Ishikawa (cell line): Measurements from ENCODE around the gene KCNAB2.

ENCODE experiments used
- CEBPB ChIP-seq: IDR thresholded peaks from 2 replicates; pipeline ENCODE4 v1.6.1; 2012
- CREB1 ChIP-seq: IDR thresholded peaks from 2 replicates; pipeline ENCODE4 v1.6.1; 2012; ENCODE audit warnings: low read depth
- EGR1 ChIP-seq: IDR thresholded peaks from 2 replicates; pipeline ENCODE4 v1.6.1; 2012
- EP300 ChIP-seq: IDR thresholded peaks from 2 replicates; pipeline ENCODE4 v1.6.1; 2012; ENCODE audit warnings: borderline replicate concordance
- FOXM1 ChIP-seq: IDR thresholded peaks from 2 replicates; pipeline ENCODE4 v1.6.1; 2012; ENCODE audit warnings: low read depth, borderline replicate concordance
- NFIC ChIP-seq: IDR thresholded peaks from 2 replicates; pipeline ENCODE4 v1.6.1; 2012
- RAD21 ChIP-seq: IDR thresholded peaks from 2 replicates; pipeline ENCODE4 v1.6.1; 2012; ENCODE audit warnings: low read depth
- TAF1 ChIP-seq: IDR thresholded peaks from 2 replicates; pipeline ENCODE4 v1.6.1; 2012; ENCODE audit warnings: low read depth, mild to moderate bottlenecking
- TCF12 ChIP-seq: IDR thresholded peaks from 2 replicates; pipeline ENCODE4 v1.6.1; 2012; ENCODE audit warnings: low read depth
- TEAD4 ChIP-seq: IDR thresholded peaks from 2 replicates; pipeline ENCODE4 v1.6.1; 2012
- YY1 ChIP-seq: IDR thresholded peaks from 2 replicates; pipeline ENCODE4 v1.6.1; 2012; ENCODE audit warnings: low read depth
- ZBTB7A ChIP-seq: IDR thresholded peaks from 2 replicates; pipeline ENCODE4 v1.6.1; 2012; ENCODE audit warnings: low read depth
- TF ChIP-seq, protein P1 (sequence below): IDR thresholded peaks from 2 replicates; pipeline ENCODE4 v1.6.1; 2012
- TF ChIP-seq, protein P2 (sequence below): IDR thresholded peaks from 2 replicates; pipeline ENCODE4 v1.6.1; 2012; ENCODE audit warnings: low read depth, mild to moderate bottlenecking
- TF ChIP-seq, protein P3 (sequence below): IDR thresholded peaks from 2 replicates; pipeline ENCODE4 v1.6.1; 2012

Gene KCNAB2

DNA sequence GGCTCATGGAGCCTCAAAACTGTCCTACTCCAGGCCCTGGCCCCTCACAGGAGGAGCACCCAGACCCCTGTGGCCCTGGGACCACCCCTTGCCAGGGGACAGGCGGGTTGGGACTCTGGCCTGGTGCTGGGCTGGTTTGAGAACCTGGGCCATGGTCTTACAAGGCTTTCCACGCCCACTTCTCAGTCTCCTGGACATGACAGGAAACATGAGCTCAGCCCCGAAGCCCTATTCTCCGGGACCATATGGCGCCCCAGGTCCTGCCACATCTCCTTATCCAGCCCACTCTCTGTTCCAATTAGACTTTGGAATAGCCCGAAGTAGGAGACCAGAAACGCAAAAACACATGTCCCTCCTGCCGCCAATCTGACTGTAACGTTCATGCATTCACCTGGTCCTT lies 47.9 kb downstream of the KCNAB2 start:
- TF ChIP-seq EGR1, result no peak
- TF ChIP-seq TAF1, result no peak
- TF ChIP-seq CREB1, result no peak
- TF ChIP-seq CEBPB, result no peak
- TF ChIP-seq TEAD4, result no peak
- no peak for TF ChIP-seq TCF12
- TF ChIP-seq, protein P1, sequence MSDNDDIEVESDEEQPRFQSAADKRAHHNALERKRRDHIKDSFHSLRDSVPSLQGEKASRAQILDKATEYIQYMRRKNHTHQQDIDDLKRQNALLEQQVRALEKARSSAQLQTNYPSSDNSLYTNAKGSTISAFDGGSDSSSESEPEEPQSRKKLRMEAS, result no peak
- TF ChIP-seq, protein P2, sequence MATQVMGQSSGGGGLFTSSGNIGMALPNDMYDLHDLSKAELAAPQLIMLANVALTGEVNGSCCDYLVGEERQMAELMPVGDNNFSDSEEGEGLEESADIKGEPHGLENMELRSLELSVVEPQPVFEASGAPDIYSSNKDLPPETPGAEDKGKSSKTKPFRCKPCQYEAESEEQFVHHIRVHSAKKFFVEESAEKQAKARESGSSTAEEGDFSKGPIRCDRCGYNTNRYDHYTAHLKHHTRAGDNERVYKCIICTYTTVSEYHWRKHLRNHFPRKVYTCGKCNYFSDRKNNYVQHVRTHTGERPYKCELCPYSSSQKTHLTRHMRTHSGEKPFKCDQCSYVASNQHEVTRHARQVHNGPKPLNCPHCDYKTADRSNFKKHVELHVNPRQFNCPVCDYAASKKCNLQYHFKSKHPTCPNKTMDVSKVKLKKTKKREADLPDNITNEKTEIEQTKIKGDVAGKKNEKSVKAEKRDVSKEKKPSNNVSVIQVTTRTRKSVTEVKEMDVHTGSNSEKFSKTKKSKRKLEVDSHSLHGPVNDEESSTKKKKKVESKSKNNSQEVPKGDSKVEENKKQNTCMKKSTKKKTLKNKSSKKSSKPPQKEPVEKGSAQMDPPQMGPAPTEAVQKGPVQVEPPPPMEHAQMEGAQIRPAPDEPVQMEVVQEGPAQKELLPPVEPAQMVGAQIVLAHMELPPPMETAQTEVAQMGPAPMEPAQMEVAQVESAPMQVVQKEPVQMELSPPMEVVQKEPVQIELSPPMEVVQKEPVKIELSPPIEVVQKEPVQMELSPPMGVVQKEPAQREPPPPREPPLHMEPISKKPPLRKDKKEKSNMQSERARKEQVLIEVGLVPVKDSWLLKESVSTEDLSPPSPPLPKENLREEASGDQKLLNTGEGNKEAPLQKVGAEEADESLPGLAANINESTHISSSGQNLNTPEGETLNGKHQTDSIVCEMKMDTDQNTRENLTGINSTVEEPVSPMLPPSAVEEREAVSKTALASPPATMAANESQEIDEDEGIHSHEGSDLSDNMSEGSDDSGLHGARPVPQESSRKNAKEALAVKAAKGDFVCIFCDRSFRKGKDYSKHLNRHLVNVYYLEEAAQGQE, result no peak
- TF ChIP-seq EP300, result no peak
- no peak for TF ChIP-seq ZBTB7A
- no peak for TF ChIP-seq NFIC
- no peak for TF ChIP-seq RAD21

DNA sequence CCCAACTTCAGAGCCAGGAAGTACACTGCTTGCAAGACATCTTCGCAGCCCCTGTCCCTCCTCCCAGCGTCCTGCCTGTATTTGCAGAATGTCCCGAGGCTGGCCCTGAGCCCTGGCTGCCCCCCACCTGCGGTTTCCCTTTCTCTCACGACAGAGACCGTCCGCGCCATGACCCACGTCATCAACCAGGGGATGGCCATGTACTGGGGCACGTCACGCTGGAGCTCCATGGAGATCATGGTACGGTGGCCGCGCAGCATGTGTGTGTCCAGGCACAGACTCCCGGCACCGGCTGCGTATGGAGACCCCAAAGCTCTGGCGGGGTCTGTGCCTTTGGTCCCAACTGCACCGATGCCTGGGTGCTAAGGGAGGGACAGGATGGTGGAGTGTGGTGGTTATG lies 48.6 kb downstream of the KCNAB2 start:
- TF ChIP-seq RAD21 (no peak), NFIC (no peak), YY1 (no peak), EGR1 (no peak), CREB1 (no peak), CEBPB (no peak), TCF12 (no peak), EP300 (no peak), ZBTB7A (no peak), TAF1 (no peak), FOXM1 (no peak), TEAD4 (no peak)
- TF ChIP-seq, protein P1, result no peak
- TF ChIP-seq, protein P3, sequence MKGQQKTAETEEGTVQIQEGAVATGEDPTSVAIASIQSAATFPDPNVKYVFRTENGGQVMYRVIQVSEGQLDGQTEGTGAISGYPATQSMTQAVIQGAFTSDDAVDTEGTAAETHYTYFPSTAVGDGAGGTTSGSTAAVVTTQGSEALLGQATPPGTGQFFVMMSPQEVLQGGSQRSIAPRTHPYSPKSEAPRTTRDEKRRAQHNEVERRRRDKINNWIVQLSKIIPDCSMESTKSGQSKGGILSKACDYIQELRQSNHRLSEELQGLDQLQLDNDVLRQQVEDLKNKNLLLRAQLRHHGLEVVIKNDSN, result no peak
- TF ChIP-seq, protein P2, result no peak

DNA sequence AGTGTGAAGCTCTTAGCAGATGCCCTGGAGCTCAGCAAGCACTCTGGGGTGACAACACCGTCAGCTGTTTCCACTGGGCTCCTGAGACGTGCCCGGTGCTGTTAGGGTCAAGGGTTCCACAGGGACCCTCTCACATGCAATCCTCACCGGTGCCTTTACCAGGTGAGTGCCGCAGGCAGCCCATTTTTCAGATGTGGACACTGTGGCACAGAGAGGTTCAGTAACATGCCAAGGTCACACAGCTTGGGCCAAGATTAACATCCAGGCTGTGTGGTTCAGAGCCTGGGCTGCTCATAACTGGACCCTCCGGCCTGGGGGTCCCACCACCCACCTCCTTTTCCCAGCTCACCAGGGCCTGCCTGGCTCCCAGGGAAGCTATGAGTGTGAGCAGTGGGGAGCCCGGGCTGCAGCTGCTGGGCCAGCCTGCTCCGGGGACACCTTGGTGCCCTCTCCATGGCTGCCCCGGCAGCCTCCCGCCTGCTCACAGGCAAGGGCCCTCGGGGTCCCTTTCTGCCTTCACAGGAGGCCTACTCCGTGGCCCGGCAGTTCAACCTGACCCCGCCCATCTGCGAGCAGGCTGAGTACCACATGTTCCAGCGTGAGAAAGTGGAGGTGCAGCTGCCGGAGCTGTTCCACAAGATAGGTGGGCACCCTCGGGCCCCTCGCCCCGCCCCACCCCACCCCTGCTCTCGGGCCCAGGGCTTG lies 49.3 kb downstream of the KCNAB2 start:
- TF ChIP-seq, protein P2, result no peak
- TF ChIP-seq CEBPB (no peak), CREB1 (no peak), RAD21 (no peak)

DNA sequence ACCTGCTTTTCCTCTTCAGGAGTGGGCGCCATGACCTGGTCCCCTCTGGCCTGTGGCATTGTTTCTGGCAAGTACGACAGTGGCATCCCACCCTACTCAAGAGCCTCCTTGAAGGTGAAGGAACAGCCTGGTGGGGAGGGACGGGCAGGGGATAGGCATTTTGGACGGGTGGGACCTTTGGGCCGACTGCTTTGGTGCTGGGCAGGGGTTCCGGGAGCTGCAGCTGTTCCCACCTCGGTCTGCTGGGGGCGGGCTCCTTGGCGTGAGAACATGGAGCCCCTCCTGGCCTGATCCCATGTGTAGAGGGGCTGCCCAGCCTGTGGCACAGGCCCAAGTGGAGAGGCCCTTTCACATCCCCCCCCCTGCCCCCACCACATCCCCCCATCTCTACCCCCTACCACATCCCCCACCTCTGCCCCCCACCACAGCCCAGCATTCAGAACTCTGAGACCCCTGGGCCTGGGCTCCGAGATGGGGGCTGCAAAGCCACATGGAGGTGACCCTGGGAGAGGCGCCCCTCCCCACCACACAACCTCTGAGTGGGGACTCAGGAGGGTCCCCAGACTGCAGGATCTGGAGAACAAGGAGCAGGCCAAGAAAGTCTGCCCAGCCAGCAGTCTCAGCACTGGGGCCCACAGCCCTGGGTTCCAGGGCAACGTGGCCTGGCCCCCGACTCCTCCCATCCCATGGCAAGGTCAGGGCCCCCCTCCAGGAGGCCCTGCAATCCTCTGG lies 50.0 kb downstream of the KCNAB2 start:
- TF ChIP-seq EP300, result no peak
- TF ChIP-seq TCF12, result no peak
- TF ChIP-seq CREB1, result no peak
- TF ChIP-seq, protein P3, result no peak
- no peak for TF ChIP-seq TEAD4
